C4-2B (cell line): Measurements from ENCODE around the gene ANKRD6.

Source experiments
- H3K27ac ChIP-seq: fragments of 450-650 bp; 2 replicates; pipeline ENCODE4 v1.5.1; 2017
- CTCF ChIP-seq: fragments of 450-650 bp; conservative IDR thresholded peaks from 2 replicates; pipeline ENCODE4 v1.5.1; 2017; ENCODE audit warnings: mild to moderate bottlenecking
- ZFX ChIP-seq: fragments of 450-650 bp; IDR thresholded peaks from 2 replicates; pipeline ENCODE4 v1.6.1; 2017

Gene ANKRD6

GRCh38 chr6:89483111-89483720, 50.3 kb downstream of the ANKRD6 start:
- no peak overlapping the region for H3K27ac ChIP-seq
- no peak for TF ChIP-seq ZFX
- TF ChIP-seq CTCF = no peak

GRCh38 chr6:89485320-89485719, 52.4 kb downstream of the ANKRD6 start:
- no peak overlapping the region for H3K27ac ChIP-seq
- TF ChIP-seq ZFX (no peak), CTCF (no peak)

GRCh38 chr6:89487864-89488263, 54.9 kb downstream of the ANKRD6 start:
- no peak overlapping the region for H3K27ac ChIP-seq
- TF ChIP-seq ZFX (no peak), CTCF (no peak)

GRCh38 chr6:89488438-89488837, 55.5 kb downstream of the ANKRD6 start:
- no peak overlapping the region for H3K27ac ChIP-seq
- TF ChIP-seq CTCF = no peak
- TF ChIP-seq ZFX = no peak

- no peak for TF ChIP-seq CTCF
- no peak for TF ChIP-seq ZFX
- H3K27ac ChIP-seq = no peak overlapping the region
These were observed 56.1 kb downstream of the ANKRD6 start for GRCh38 chr6:89489078-89489477.

GRCh38 chr6:89492025-89492640, 59.2 kb downstream of the ANKRD6 start:
- H3K27ac ChIP-seq = no peak overlapping the region

More at GRCh38 chr6:89492025-89492640, 59.2 kb downstream of the ANKRD6 start:
- TF ChIP-seq ZFX (no peak), CTCF (no peak)
